Stimulated activated CD4-positive, alpha-beta T cell treated with anti-CD3 and anti-CD28 coated beads, Interleukin-15, amount 100 ng/mL, for 1 hour (primary cell): ENCODE data around the gene TECPR1.

ENCODE experiments used
- DNase-seq, 2 donors: peaks; one replicate each; pipeline ENCODE4 v3.0.0-alpha.2; 2020; ENCODE audit warnings: low read depth in 1 of 2, low spot score in 1 of 2

TECPR1 gene

GRCh38 chr7:98196706-98197605, 55.1 kb downstream of the TECPR1 start:
- no peak for DNase-seq

- DNase-seq = no peak
Measured at GRCh38 chr7:98194672-98195457, 57.2 kb downstream of the TECPR1 start.

- no peak for DNase-seq
Measured at GRCh38 chr7:98194186-98194585, 57.8 kb downstream of the TECPR1 start.

GRCh38 chr7:98193474-98194180, 58.4 kb downstream of the TECPR1 start:
- no peak for DNase-seq

DNA sequence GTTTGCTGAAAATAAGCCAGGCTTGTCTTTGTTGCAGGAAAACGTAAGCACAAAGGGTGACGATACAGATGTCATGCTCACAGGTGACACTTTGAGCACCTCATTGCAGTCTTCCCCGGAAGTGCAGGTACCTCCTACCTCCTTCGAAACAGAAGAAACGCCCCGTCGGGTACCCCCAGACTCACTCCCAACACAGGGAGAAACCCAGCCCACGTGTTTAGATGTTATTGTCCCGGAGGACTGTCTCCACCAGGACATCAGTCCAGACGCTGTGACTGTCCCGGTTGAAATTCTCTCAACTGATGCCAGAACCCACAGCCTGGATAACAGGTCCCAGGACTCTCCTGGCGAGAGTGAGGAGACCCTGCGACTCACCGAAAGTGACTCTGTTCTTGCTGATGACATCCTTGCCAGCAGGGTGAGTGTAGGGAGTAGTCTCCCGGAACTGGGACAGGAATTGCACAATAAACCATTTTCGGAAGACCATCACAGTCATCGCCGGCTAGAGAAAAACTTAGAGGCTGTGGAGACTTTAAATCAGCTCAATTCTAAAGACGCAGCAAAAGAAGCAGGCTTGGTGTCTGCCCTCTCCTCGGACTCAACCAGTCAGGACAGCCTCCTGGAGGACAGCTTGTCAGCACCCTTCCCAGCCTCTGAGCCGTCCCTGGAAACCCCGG, 59.1 kb downstream of the TECPR1 start:
- no peak for DNase-seq

DNA sequence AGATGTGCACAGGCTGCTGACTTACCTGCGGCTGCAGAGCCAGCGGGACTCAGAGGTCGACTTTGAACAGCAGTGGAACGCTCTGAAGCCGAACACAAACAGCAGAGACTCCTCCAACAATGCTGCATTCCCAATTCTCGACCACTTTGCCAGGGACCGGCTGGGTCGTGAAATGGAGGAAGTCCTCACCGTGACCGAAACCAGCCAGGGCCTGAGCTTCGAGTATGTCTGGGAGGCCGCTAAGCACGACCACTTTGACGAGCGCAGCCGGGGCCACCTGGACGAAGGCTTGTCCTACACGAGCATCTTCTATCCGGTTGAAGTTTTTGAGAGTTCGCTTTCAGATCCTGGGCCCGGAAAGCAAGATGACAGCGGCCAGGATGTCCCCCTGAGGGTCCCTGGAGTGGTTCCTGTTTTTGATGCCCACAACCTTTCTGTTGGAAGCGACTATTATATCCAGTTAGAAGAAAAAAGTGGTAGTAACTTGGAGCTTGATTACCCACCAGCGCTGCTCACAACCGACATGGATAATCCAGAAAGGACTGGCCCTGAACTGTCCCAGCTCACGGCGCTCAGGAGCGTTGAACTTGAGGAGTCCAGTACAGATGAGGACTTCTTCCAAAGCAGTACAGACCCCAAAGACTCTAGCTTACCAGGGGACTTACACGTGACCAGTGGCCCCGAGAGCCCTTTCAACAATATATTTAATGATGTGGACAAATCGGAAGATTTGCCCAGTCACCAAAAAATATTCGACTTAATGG, 60.2 kb downstream of the TECPR1 start:
- no peak for DNase-seq

- DNase-seq = no peak
Measured at GRCh38 chr7:98189559-98189958, 62.5 kb downstream of the TECPR1 start.

DNA sequence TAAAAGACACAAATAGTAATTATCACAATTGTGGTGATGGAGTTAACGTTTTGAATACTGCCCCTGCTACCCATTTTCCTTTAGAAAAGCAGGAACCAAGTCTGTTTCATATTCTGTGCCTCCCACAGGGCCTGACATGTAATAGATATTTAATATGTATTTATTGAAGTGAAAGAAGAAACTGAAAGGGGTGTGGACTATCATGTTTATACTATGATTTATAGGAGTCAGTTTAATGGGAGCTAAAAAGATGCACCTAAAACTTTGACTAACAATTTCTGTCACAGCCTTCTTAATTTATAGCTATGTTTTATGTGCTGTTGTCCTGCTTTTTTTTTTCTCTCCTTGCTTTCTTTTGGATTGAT, 64.9 kb downstream of the TECPR1 start:
- no peak for DNase-seq

- DNase-seq = no peak
Measured at GRCh38 chr7:98186452-98187137, 65.4 kb downstream of the TECPR1 start.

DNA sequence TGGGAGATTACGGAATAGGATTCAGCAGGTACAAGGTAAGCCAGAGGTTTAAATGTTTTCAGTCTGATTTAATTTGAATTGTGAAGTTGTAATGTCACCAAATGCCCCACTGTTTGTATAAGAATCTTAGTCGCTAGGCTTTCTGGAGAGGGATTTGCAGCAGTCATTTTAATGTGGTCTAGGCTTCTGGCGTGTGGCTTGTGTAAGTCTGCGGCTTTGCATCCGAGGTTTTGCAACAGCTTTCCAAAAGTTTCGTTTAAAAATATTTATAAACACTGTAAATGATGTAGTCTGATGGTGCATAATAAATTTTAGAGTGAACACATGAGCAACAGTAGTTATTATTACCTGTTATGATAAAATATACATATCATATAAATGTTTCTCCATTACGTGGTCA, 66.9 kb downstream of the TECPR1 start:
- DNase-seq = no peak

GRCh38 chr7:98180751-98181150, 71.3 kb downstream of the TECPR1 start:
- DNase-seq = no peak

- DNase-seq = no peak
Measured at GRCh38 chr7:98178762-98179490, 73.1 kb downstream of the TECPR1 start.

DNA sequence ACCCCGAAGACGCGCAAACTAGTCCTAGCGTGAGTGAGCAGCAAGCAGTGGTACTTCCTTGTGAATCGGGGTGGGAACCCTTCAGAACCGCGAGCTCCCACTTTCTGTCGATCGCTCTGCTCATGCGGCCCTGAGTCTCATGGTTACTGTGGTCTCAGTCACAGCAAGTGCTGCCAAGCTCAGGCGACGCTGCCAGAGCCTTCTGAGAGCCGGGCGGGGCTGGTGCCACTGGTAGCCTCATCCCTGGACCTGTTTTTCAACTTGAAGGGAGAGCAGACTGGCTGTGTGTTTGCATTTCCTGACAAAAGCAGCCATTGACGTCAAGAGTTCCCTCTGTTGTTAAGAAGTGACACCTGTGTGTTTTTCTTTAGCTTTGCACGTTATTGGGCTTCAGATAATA, 73.7 kb downstream of the TECPR1 start:
- DNase-seq = no peak

GRCh38 chr7:98177553-98177952, 74.5 kb downstream of the TECPR1 start:
- DNase-seq = no peak

GRCh38 chr7:98175260-98175940, 76.6 kb downstream of the TECPR1 start:
- DNase-seq = no peak

DNA sequence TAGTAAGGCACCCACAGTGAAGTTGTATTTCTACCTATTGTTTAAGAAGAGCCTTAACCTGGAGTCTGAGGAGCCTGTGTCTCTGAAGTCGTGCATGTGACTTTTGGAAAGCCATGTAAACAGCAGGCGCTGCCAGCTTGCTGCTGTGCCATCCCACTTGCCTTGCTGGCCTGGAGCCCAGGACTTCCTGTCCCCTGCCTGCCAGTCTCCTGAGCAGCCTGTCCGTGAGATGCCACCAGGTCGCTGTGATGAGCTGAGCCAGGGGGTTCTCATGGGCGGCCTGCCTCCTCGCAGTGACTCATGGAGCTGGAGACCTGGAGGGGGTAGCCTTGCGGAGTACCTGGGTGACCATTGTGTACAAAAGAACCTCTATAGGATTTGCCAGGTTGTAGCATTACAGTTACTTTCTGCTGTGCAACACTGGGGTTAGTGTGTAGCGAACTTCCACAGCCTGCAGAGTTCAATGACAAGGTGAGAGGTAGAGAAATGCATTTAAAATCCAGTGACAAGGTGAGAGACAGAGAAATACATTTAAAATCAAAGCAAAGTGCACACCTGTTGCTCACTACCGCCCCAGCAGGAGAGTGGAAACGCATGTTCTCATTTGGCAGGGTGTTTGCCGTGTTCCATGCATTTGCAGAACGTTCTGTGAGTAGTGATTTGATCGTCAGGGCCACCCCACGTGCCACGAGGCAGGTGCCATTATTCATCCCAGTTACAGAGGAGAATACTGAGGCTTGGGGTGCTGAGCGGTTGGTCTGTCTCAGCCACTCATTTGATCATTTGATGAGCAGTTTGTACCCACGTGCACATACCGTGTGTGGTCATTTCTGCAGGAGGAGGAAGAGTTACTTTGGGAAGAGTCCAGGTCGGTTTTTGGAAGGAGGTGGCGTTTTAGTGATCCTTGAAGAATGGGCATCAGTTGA, 77.4 kb downstream of the TECPR1 start:
- no peak for DNase-seq

DNA sequence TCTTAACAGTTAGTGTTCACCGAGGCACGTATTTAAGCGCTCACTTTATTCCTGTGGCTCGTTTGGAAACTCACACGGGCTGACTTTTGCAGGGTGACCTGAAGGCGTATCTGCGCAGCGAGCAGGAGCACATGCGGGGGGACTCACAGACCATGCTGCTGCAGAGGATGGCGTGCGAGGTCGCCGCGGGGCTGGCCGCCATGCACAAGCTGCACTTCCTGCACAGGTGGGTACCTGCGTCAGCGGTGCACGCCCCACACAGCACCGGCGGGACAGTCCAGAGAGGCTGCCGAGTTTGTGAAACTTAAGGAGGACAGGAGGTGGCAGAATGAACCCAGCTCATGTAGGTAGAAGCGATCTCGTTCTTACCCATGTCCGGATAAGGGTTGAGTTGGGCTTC, 80.6 kb downstream of the TECPR1 start:
- no peak for DNase-seq

GRCh38 chr7:98170966-98171365, 81.1 kb downstream of the TECPR1 start:
- no peak for DNase-seq
